ENCODE data around the gene SBDS. TPM values are rescaled to one million over a fixed set of nuclear protein-coding genes. Genes with fewer than 3 reads are reported as not detected.

SBDS gene
- polyA plus RNA-seq, 2 of the 4 experiments (the other 2 are of a cell fraction), result 82.7 to 101 TPM

- CTCF ChIA-PET, result interaction anchor here (1.2 to 1.3 kb wide), 2 partner anchors 11 to 19 kb away, joined by 3 read pairs; no protein-coding TSS in a partner anchor
These were observed 37.6 kb downstream of the SBDS start for GRCh38 chr7:66957595-66958290.

GRCh38 chr7:66953044-66953427 is 42.4 kb downstream of the SBDS start:
- TF ChIP-seq CEBPB (IDR thresholded peaks at IDR 0.05) (0 out of 4 replicates have a peak, but pooled peaks of 1 of the 2 experiments have one; percentile 11), HES2 (IDR thresholded peaks at IDR 0.05) (no peak), USF2 (IDR thresholded peaks at IDR 0.05) (no peak), JUN (IDR thresholded peaks at IDR 0.05) (no peak)
- ChIA-PET CTCF (no interaction called here), POLR2A (interaction anchor here (1.2 kb wide), 1 partner anchor 108 kb away, joined by 3 read pairs; no protein-coding TSS in a partner anchor)
- H3K4me1 ChIP-seq, result peaks cover 23% of the 10 kb centered on the region
- H3K9me3 ChIP-seq, result no peaks in the 10 kb centered on the region
- peak overlapping the region; percentile 73 to 93 for H3K27ac ChIP-seq
- ATAC-seq (no peak), FAIRE-seq (no peak), DNase-seq (ENCODE audit: low read depth in 1 of 2, low spot score in 1 of 2) (no peak)
- H3K4me3 ChIP-seq, result no peak overlapping the region
- 90% methylated on average over 5 of the region's 5 CpGs for WGBS (ENCODE audit: missing lambda C conversion rate)
- H3K4me2 ChIP-seq, result peak overlapping the region; percentile 75

More at GRCh38 chr7:66957595-66958290, 37.6 kb downstream of the SBDS start:
- Histone ChIP-seq H3K9me3 (no peaks in the 10 kb centered on the region), H3K27ac (no peak overlapping the region), H3K4me2 (no peak overlapping the region), H3K4me1 (peaks cover 9% of the 10 kb centered on the region), H3K4me3 (no peak overlapping the region)
- POLR2A ChIA-PET, result interaction anchor here (0.9 kb wide), 1 partner anchor 38 kb away, joined by 3 read pairs; the partner anchor contains the start of gene SBDS
- 89% methylated on average over 13 of the region's 13 CpGs for WGBS (ENCODE audit: missing lambda C conversion rate)
- no peak for FAIRE-seq
- DNase-seq (ENCODE audit: low read depth in 1 of 2, low spot score in 1 of 2), result no peak
- ATAC-seq, result no peak
- TF ChIP-seq NFE2L2 (conservative IDR thresholded peaks at IDR 0.05; ENCODE audit: low read length) (no peak), MYC (IDR thresholded peaks at IDR 0.05; ENCODE audit: borderline replicate concordance, low read length) (no peak), HDAC2 (IDR thresholded peaks at IDR 0.05) (no peak), PHF8 (IDR thresholded peaks at IDR 0.05; ENCODE audit: borderline replicate concordance, low read depth) (no peak), BHLHE40 (IDR thresholded peaks at IDR 0.05; ENCODE audit: low read depth, low read length) (no peak), CBX8 (IDR thresholded peaks at IDR 0.05) (no peak), MAZ (IDR thresholded peaks at IDR 0.05; ENCODE audit: borderline replicate concordance, low read depth, low read length) (no peak), KDM5A (IDR thresholded peaks at IDR 0.05) (no peak)

GRCh38 chr7:66952343-66953043 is 42.9 kb downstream of the SBDS start:
- CTCF ChIA-PET, result interaction anchor here (0.8 kb wide), 1 partner anchor 88 kb away, joined by 3 read pairs; no protein-coding TSS in a partner anchor
- Histone ChIP-seq H3K27ac (peak overlapping the region; percentile 90 to 93), H3K4me3 (0 out of 3 replicates have a peak overlapping the region, but pooled peaks have one; percentile 12), H3K4me2 (peak overlapping the region; percentile 75), H3K4me1 (peaks cover 23% of the 10 kb centered on the region), H3K9me3 (no peaks in the 10 kb centered on the region)
- ATAC-seq (peak; percentile 94), FAIRE-seq (peak; percentile 32), DNase-seq (ENCODE audit: low read depth in 1 of 2, low spot score in 1 of 2) (peak; percentile 85 to 86)
- POLR2A ChIA-PET, result interaction anchor here (0.8 to 1.2 kb wide), 3 partner anchors 32 to 108 kb away, joined by 3 read pairs; partner anchors contain the start of gene TMEM248
- WGBS (ENCODE audit: missing lambda C conversion rate), result 26% methylated on average over 11 of the region's 11 CpGs
- no peak for TF ChIP-seq SMC3 (IDR thresholded peaks at IDR 0.05)
- peak; percentile 22; the same call in 1 of the 2 replicates for TF ChIP-seq E2F6 (IDR thresholded peaks at IDR 0.05; ENCODE audit: borderline replicate concordance, low read depth)
- 0 out of 5 replicates have a peak, but pooled peaks of 1 of the 2 experiments have one; percentile 17 for TF ChIP-seq RAD21 (conservative IDR thresholded peaks at IDR 0.05 in 1 of 2, IDR thresholded peaks at IDR 0.05 in 1 of 2)
- TF ChIP-seq ZNF302 (CRISPR knock-in tag; IDR thresholded peaks at IDR 0.05), result no peak
- no peak for TF ChIP-seq POLR2A (IDR thresholded peaks at IDR 0.05; ENCODE audit: low read length)
- peak; percentile 29 for TF ChIP-seq MAFK (IDR thresholded peaks at IDR 0.05; ENCODE audit: partially characterized antibody)
- TF ChIP-seq KDM1A (IDR thresholded peaks at IDR 0.05; ENCODE audit: low read depth), result no peak
- TF ChIP-seq MAX (IDR thresholded peaks at IDR 0.05), result peak; percentile 79
- TF ChIP-seq JUN (IDR thresholded peaks at IDR 0.05), result peak in 1 of 2 experiments; percentile 58; a peak in 2 of 5 replicates
- peak; percentile 32; the same call in 1 of the 2 replicates for TF ChIP-seq GATA3 (IDR thresholded peaks at IDR 0.05; ENCODE audit: borderline replicate concordance)
- 0 out of 2 replicates have a peak, but pooled peaks have one; percentile 18 for TF ChIP-seq JUNB (IDR thresholded peaks at IDR 0.05)
- TF ChIP-seq FOSL2 (IDR thresholded peaks at IDR 0.05), result peak; percentile 23; the same call in 1 of the 2 replicates
- peak; percentile 68 for TF ChIP-seq FOSL2 (CRISPR knock-in tag; IDR thresholded peaks at IDR 0.05)
- peak in 1 of 2 experiments; percentile 40; a peak in 1 of 5 replicates for TF ChIP-seq EP300 (IDR thresholded peaks at IDR 0.05)
- no peak for TF ChIP-seq MAZ (IDR thresholded peaks at IDR 0.05; ENCODE audit: borderline replicate concordance, low read depth, low read length)
- peak; percentile 62; the same call in 1 of the 2 replicates for TF ChIP-seq ESRRA (IDR thresholded peaks at IDR 0.05; ENCODE audit: borderline replicate concordance, low read length)

All from A549 (cell line).